ENCODE measurements around the gene RPL5. TPM values are rescaled to one million over a fixed set of nuclear protein-coding genes. Genes with fewer than 3 reads are reported as not detected.

The RPL5 gene
- total RNA-seq, 1 donor from 2014 or later = 1,528 TPM

DNA sequence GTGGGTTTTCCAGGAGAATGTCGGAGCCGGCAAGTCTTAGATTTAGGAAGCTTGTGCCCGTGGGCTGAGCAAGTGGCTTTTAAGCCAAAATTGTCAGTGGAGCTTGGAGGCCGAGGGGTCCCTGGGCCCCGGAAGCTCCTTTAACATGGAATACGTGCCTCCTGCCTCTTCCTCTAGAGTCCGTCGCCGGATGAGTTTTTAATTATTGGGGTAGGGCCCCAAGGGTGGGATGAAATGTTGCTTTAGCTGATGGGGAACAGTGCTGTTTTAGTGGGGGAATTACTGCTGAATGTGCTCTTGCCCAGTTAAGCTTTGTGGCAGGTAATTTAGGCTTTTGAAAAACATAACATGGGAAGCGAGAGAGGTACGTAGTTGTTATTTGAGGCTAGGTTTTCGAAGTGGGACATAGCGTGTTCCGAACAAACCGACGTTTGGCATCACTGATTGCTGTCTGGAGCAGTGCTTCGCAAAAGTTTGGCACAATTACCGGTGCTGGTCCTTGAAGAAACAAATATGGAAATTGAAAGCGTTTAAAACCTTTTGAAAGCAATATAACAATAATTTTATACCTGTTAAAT lies 786 bp downstream of the RPL5 start:
- Mint-ChIP-seq H3K27me3 (ENCODE audit: low read depth) (no peaks in the 10 kb centered on the region), H3K4me1 (peaks cover 49% of the 10 kb centered on the region), H3K9me3 (no peaks in the 10 kb centered on the region), H3K27ac (ENCODE audit: unreplicated experiment) (peak overlapping the region; percentile 100), H3K4me3 (peak overlapping the region; percentile 98), H3K36me3 (ENCODE audit: low read depth) (peaks cover 37% of the 10 kb centered on the region)
- TF ChIP-seq, protein P1, sequence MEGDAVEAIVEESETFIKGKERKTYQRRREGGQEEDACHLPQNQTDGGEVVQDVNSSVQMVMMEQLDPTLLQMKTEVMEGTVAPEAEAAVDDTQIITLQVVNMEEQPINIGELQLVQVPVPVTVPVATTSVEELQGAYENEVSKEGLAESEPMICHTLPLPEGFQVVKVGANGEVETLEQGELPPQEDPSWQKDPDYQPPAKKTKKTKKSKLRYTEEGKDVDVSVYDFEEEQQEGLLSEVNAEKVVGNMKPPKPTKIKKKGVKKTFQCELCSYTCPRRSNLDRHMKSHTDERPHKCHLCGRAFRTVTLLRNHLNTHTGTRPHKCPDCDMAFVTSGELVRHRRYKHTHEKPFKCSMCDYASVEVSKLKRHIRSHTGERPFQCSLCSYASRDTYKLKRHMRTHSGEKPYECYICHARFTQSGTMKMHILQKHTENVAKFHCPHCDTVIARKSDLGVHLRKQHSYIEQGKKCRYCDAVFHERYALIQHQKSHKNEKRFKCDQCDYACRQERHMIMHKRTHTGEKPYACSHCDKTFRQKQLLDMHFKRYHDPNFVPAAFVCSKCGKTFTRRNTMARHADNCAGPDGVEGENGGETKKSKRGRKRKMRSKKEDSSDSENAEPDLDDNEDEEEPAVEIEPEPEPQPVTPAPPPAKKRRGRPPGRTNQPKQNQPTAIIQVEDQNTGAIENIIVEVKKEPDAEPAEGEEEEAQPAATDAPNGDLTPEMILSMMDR (conservative IDR thresholded peaks at IDR 0.05) = no peak
- no peak for DNase-seq (ENCODE audit: low read depth, low spot score)

DNA sequence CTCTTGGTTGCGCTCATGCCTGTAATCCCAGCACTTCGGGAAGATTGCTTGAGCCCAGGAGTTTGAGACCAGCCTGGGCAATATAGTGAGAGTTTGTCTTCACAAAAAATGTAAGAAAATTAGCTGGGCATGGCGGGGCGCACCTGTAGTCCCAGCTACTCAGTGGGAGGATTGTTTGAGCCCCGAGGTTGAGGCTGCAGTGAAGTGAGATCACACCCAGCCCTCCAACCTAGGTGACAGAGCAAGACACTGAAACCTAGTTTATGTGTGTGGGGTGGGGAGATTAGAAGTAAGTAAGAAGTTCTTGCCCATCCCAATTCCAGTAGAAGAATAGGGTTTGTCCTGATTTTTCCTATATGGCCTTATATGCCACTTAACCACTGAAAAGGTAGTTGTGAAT lies 2.0 kb downstream of the RPL5 start:
- Mint-ChIP-seq H3K36me3 (ENCODE audit: low read depth) (peaks cover 44% of the 10 kb centered on the region), H3K4me1 (peaks cover 58% of the 10 kb centered on the region), H3K27me3 (ENCODE audit: low read depth) (no peaks in the 10 kb centered on the region), H3K4me3 (peak overlapping the region; percentile 98), H3K27ac (ENCODE audit: unreplicated experiment) (peak overlapping the region; percentile 50), H3K9me3 (no peaks in the 10 kb centered on the region)
- TF ChIP-seq, protein P1 (conservative IDR thresholded peaks at IDR 0.05) = no peak
- no peak for DNase-seq (ENCODE audit: low read depth, low spot score)

DNA sequence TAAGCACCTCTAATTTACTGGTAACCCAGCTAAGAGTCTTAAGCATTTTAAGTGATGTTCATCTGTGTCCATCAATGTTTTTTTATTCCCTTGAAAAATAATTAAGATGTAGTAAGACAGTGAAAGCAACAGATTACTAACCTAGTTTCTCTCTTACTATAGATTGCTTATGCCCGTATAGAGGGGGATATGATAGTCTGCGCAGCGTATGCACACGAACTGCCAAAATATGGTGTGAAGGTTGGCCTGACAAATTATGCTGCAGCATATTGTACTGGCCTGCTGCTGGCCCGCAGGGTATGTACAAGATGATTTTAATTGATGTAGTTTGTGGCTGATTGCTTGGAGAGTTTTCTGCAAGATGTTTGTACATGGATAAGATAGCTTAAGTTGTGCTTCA lies 2.8 kb downstream of the RPL5 start:
- Mint-ChIP-seq H3K4me1 (peaks cover 61% of the 10 kb centered on the region), H3K36me3 (ENCODE audit: low read depth) (peaks cover 48% of the 10 kb centered on the region), H3K4me3 (peak overlapping the region; percentile 98), H3K27me3 (ENCODE audit: low read depth) (no peaks in the 10 kb centered on the region), H3K9me3 (no peaks in the 10 kb centered on the region), H3K27ac (ENCODE audit: unreplicated experiment) (peak overlapping the region; percentile 13)
- TF ChIP-seq, protein P1 (conservative IDR thresholded peaks at IDR 0.05) = no peak
- DNase-seq (ENCODE audit: low read depth, low spot score) = no peak

DNA sequence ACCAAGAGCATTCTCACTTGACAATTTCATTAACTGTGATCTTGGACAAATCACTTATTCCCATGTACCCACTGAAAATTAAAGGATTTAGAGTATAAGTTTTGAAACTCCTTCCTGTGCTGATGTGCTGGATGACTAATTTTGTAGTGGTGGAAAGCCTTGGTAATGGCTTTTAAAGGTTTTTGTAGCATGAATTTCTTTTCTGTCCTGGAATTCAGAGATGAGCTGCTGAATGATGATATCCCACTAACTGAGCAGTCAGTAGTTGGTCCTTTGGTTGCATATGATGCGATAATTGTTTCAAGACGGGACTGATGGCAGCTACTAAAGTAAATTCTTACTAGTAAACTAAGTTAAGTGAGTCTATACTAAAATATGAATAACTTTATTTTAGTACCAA lies 5.2 kb downstream of the RPL5 start:
- H3K9me3 Mint-ChIP-seq = no peaks in the 10 kb centered on the region
- H3K27me3 Mint-ChIP-seq (ENCODE audit: low read depth) = no peaks in the 10 kb centered on the region
- peaks cover 59% of the 10 kb centered on the region for H3K36me3 Mint-ChIP-seq (ENCODE audit: low read depth)
- no peak overlapping the region for H3K27ac Mint-ChIP-seq (ENCODE audit: unreplicated experiment)
- peak overlapping the region; percentile 78 for H3K4me3 Mint-ChIP-seq
- TF ChIP-seq, protein P1 (conservative IDR thresholded peaks at IDR 0.05) = no peak
- H3K4me1 Mint-ChIP-seq = peaks cover 61% of the 10 kb centered on the region
- DNase-seq (ENCODE audit: low read depth, low spot score) = no peak

DNA sequence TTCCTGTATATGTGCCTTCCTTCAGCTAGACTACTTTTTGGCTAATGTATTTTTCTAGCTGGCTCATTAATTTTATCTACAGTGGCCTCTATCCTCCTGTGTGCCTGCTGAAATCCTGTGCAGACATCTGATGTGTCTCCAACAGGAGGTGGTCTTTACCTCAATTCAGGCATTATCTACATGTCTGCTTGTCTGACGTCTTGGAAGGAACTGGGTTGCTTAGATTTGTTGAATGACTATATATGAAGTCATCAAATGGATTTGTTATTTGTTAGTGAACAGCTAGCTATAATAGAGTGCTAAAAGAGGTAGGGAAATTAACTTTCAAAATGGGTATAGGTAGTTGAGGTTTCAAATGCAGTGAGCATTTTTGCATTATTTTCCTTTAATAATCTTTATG lies 6.7 kb downstream of the RPL5 start:
- no peaks in the 10 kb centered on the region for H3K27me3 Mint-ChIP-seq (ENCODE audit: low read depth)
- TF ChIP-seq, protein P1 (conservative IDR thresholded peaks at IDR 0.05) = no peak
- no peak overlapping the region for H3K27ac Mint-ChIP-seq (ENCODE audit: unreplicated experiment)

More for the DNA sequence above, 6.7 kb downstream of the RPL5 start:
- peaks cover 57% of the 10 kb centered on the region for H3K36me3 Mint-ChIP-seq (ENCODE audit: low read depth)
- DNase-seq (ENCODE audit: low read depth, low spot score) = no peak
- peak overlapping the region; percentile 28 for H3K4me3 Mint-ChIP-seq
- H3K9me3 Mint-ChIP-seq = no peaks in the 10 kb centered on the region
- H3K4me1 Mint-ChIP-seq = peaks cover 50% of the 10 kb centered on the region

Measured in neural crest cell (in vitro differentiated cells).